Osteoblast (primary cell): ENCODE measurements around the gene CMTR1. TPM values are rescaled to one million over a fixed set of nuclear protein-coding genes. Genes with fewer than 3 reads are reported as not detected.
"Not testable (repeated sequence)": the region's sequence is repeated elsewhere in the genome, so short reads cannot be mapped to it uniquely, and the experiment has no call there.

Source experiments
- DNase-seq: peaks from one replicate; pipeline ENCODE4 v3.0.0; 2011; ENCODE audit warnings: low spot score, mixed read lengths; ENCODE audit not compliant: insufficient read length; ENCODE audit errors: missing footprints
- H2AFZ ChIP-seq: 2 replicates; pipeline ENCODE4 v1.6.0; 2011; ENCODE audit warnings: mild to moderate bottlenecking, low read length
- H3K27ac ChIP-seq: 2 replicates; pipeline ENCODE4 v1.5.1; 2011; ENCODE audit warnings: mild to moderate bottlenecking, low read depth, low read length, moderate library complexity
- H3K27me3 ChIP-seq: 2 replicates; pipeline ENCODE4 v1.6.0; 2012; ENCODE audit warnings: mild to moderate bottlenecking, control low read depth, inconsistent platforms, low read length, moderate library complexity; ENCODE audit not compliant: insufficient read depth
- H3K36me3 ChIP-seq: 2 replicates; pipeline ENCODE4 v1.5.1; 2011; ENCODE audit warnings: mild to moderate bottlenecking, low read length, control low read depth, moderate library complexity; ENCODE audit not compliant: insufficient read depth
- H3K4me1 ChIP-seq: 2 replicates; pipeline ENCODE4 v1.5.1; 2011; ENCODE audit warnings: mild to moderate bottlenecking, low read length, control low read depth, moderate library complexity; ENCODE audit not compliant: insufficient read depth
- H3K4me2 ChIP-seq: 2 replicates; pipeline ENCODE4 v1.6.0; 2011; ENCODE audit warnings: mild to moderate bottlenecking, low read length; ENCODE audit not compliant: insufficient read depth
- H3K4me3 ChIP-seq: fragments of 200-600 bp; sonication (generic); 3 replicates; pipeline ENCODE4 v1.5.1; 2012; ENCODE audit warnings: mild to moderate bottlenecking, low read length, inconsistent platforms; ENCODE audit not compliant: insufficient read depth
- H3K79me2 ChIP-seq: 2 replicates; pipeline ENCODE4 v1.6.0; 2012; ENCODE audit warnings: mild to moderate bottlenecking, low read length, control low read depth, inconsistent platforms; ENCODE audit not compliant: insufficient read depth
- H3K9me3 ChIP-seq: 2 replicates; pipeline ENCODE4 v1.5.1; 2011; ENCODE audit warnings: low read depth, low read length, control low read depth
- H4K20me1 ChIP-seq: 2 replicates; pipeline ENCODE4 v1.6.0; 2012; ENCODE audit warnings: mild to moderate bottlenecking, low read length, control low read depth; ENCODE audit not compliant: insufficient read depth
- total RNA-seq: library from RNA; depleted of rRNA; stranded (reverse); fragments of >200 nt; gene quantifications from 2 replicates; pipeline ENCODE4 v1.2.3, GENCODE V29; 2012
- TF ChIP-seq, protein P1 (sequence below): IDR thresholded peaks from 2 replicates; pipeline ENCODE4 v1.5.1; 2011; ENCODE audit warnings: mild to moderate bottlenecking, low read depth, low read length, moderate library complexity; ENCODE audit errors: extremely low read depth

CMTR1 gene
- total RNA-seq, 1 donor = 38.7 TPM

DNA sequence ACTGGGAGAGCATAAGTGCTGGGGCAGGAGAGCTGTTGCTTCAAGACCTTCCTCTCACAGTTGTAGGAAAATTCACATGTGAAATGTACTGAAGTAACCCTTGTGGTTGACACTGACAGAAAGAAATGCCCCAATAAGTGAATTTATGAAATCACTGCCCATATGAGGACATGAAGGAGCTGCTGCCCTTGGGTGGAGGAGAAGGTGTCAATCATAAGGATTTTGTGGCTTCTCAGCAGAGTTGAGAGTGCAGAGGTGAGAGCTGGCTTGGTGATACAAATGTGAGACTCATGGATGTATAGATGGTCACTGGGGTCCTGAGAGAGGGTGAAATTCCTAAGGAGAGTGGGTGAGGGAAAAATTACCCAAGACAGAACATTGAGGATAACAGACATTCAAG lies 33.9 kb upstream of the CMTR1 start:
- Histone ChIP-seq H3K79me2 (no peaks in the 10 kb centered on the region), H3K27ac (no peak overlapping the region), H2AFZ (no peak overlapping the region), H3K4me3 (no peak overlapping the region), H4K20me1 (peaks cover 2% of the 10 kb centered on the region), H3K27me3 (peaks cover 9% of the 10 kb centered on the region), H3K4me2 (no peak overlapping the region), H3K9me3 (no peaks in the 10 kb centered on the region), H3K36me3 (no peaks in the 10 kb centered on the region), H3K4me1 (peaks cover 9% of the 10 kb centered on the region)
- TF ChIP-seq, protein P1, sequence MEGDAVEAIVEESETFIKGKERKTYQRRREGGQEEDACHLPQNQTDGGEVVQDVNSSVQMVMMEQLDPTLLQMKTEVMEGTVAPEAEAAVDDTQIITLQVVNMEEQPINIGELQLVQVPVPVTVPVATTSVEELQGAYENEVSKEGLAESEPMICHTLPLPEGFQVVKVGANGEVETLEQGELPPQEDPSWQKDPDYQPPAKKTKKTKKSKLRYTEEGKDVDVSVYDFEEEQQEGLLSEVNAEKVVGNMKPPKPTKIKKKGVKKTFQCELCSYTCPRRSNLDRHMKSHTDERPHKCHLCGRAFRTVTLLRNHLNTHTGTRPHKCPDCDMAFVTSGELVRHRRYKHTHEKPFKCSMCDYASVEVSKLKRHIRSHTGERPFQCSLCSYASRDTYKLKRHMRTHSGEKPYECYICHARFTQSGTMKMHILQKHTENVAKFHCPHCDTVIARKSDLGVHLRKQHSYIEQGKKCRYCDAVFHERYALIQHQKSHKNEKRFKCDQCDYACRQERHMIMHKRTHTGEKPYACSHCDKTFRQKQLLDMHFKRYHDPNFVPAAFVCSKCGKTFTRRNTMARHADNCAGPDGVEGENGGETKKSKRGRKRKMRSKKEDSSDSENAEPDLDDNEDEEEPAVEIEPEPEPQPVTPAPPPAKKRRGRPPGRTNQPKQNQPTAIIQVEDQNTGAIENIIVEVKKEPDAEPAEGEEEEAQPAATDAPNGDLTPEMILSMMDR = no peak
- no peak for DNase-seq

GRCh38 chr6:37399795-37400490 lies 33.1 kb upstream of the CMTR1 start:
- no peak for DNase-seq
- Histone ChIP-seq H3K4me1 (peaks cover 9% of the 10 kb centered on the region), H3K9me3 (no peaks in the 10 kb centered on the region), H3K4me2 (no peak overlapping the region), H4K20me1 (peaks cover 2% of the 10 kb centered on the region), H2AFZ (no peak overlapping the region), H3K36me3 (no peaks in the 10 kb centered on the region), H3K79me2 (no peaks in the 10 kb centered on the region), H3K27ac (no peak overlapping the region), H3K4me3 (no peak overlapping the region), H3K27me3 (peaks cover 9% of the 10 kb centered on the region)
- TF ChIP-seq, protein P1 = no peak

DNA sequence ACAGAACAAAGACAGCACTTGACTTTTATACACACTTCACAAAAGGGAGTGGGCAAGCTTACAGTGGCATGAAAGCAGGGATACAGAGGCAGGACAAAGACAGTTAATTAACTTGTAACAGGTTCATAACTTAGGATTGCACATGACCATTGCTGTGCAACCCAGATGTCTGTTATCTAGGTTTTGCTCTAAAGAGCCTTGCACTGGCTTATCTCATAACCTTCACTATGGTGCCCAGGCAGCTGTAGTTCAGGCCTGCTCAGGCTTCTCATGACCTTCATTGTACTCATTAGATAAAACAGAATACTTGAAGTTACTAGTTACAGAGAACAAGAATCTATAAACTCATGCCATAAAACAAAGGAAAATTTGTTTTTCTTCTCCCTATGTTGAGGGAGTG lies 31.4 kb upstream of the CMTR1 start:
- not testable (repeated sequence) for H3K4me3 ChIP-seq, H3K4me2 ChIP-seq, H2AFZ ChIP-seq, DNase-seq, H4K20me1 ChIP-seq, H3K27ac ChIP-seq, H3K36me3 ChIP-seq, H3K4me1 ChIP-seq, H3K79me2 ChIP-seq, H3K9me3 ChIP-seq
- H3K27me3 ChIP-seq = peaks cover 13% of the 10 kb centered on the region

DNA sequence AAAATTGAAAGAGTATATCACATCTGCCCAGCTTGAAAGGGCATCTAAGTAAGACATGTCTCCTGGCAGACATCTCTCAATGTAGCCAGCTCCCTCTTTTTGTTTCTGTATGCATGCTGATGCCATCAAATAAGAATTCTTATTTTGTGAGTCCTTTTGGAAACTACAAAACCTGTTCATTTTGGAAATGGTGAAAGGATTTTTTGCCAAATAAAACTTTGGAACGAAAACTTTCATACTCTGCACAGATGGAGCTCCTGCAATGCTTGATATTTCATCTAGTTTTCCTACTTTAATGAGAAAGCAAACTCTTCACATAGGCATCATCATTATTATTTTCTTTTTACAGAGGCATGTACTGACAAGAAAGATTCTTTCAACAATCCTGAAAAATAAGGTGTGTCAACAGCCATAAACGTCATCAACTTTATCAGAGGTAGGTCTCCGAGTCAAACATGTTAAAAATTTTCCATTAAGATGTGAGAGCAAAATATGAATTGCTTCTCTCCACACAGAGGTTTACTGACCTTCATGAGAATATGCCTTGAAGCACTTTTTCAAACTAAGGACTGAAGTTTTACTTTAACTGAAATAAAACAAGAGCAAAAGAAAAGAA lies 26.2 kb upstream of the CMTR1 start:
- TF ChIP-seq, protein P1 = no peak
- DNase-seq = no peak
- Histone ChIP-seq H3K27me3 (peaks cover 21% of the 10 kb centered on the region), H2AFZ (no peak overlapping the region), H3K36me3 (no peaks in the 10 kb centered on the region), H3K79me2 (no peaks in the 10 kb centered on the region), H3K4me3 (no peak overlapping the region), H3K4me1 (no peaks in the 10 kb centered on the region), H3K4me2 (no peak overlapping the region), H4K20me1 (no peaks in the 10 kb centered on the region), H3K27ac (no peak overlapping the region), H3K9me3 (no peaks in the 10 kb centered on the region)
